Activated CD8-positive, alpha-beta T cell treated with anti-CD3 and anti-CD28 coated beads for 36 hours (primary cell): ENCODE data around the gene FRMD4A. TPM values are rescaled to one million over a fixed set of nuclear protein-coding genes. Genes with fewer than 3 reads are reported as not detected.

ENCODE experiments used
- ATAC-seq: fragments of 200-7000 bp; cut with Tn5 transposase; one replicate; pipeline ENCODE4 v1.10.0; 2021; ENCODE audit warnings: mild to moderate bottlenecking, moderate library complexity
- CTCF ChIA-PET: fragments of 350-600 bp; sonication (Branson Sonifier 250); formaldehyde crosslinking; loops from one replicate; lab custom pipeline; 2021; ENCODE audit warnings: antibody characterized with exemption; lab: Charles Lee
- POLR2A ChIA-PET: fragments of 350-600 bp; sonication (Branson Sonifier 250); formaldehyde crosslinking; loops from one replicate; lab custom pipeline; 2021; ENCODE audit warnings: antibody characterized with exemption; lab: Charles Lee
- DNase-seq: peaks from one replicate; pipeline ENCODE4 v3.0.0-alpha.2; 2020
- H3K27ac Mint-ChIP-seq: one replicate; pipeline ENCODE4 v1.8.0; 2021; ENCODE audit warnings: mild to moderate bottlenecking, mixed read lengths
- H3K27me3 Mint-ChIP-seq: one replicate; pipeline ENCODE4 v1.8.0; 2021; ENCODE audit warnings: mixed read lengths
- H3K36me3 Mint-ChIP-seq: one replicate; pipeline ENCODE4 v1.8.0; 2021; ENCODE audit warnings: low read depth, mixed read lengths
- H3K4me1 Mint-ChIP-seq: one replicate; pipeline ENCODE4 v1.8.0; 2021; ENCODE audit warnings: low read depth, mixed read lengths
- H3K4me3 Mint-ChIP-seq: one replicate; pipeline ENCODE4 v1.8.0; 2021; ENCODE audit warnings: mild to moderate bottlenecking, moderate library complexity, mixed read lengths
- H3K9me3 Mint-ChIP-seq: one replicate; pipeline ENCODE4 v1.8.0; 2021; ENCODE audit warnings: mixed read lengths
- intact Hi-C: fragments of 100-400 bp; cut with micrococcal nuclease; formaldehyde crosslinking; loops from one replicate; pipeline ENCODE4 v1.10.0; 2022
- total RNA-seq, 2 experiments: library from RNA; stranded (reverse); gene quantifications; one replicate each; pipeline ENCODE4 v1.2.3, GENCODE V29; 2021
- TF ChIP-seq, protein P1 (sequence below): fragments of 200-600 bp; IDR thresholded peaks from one replicate; pipeline ENCODE4 v1.8.0; 2022; ENCODE audit warnings: antibody characterized with exemption, mild to moderate bottlenecking

Gene FRMD4A
- total RNA-seq, 2 experiments from 2014 or later = 2.1 to 2.8 TPM

DNA sequence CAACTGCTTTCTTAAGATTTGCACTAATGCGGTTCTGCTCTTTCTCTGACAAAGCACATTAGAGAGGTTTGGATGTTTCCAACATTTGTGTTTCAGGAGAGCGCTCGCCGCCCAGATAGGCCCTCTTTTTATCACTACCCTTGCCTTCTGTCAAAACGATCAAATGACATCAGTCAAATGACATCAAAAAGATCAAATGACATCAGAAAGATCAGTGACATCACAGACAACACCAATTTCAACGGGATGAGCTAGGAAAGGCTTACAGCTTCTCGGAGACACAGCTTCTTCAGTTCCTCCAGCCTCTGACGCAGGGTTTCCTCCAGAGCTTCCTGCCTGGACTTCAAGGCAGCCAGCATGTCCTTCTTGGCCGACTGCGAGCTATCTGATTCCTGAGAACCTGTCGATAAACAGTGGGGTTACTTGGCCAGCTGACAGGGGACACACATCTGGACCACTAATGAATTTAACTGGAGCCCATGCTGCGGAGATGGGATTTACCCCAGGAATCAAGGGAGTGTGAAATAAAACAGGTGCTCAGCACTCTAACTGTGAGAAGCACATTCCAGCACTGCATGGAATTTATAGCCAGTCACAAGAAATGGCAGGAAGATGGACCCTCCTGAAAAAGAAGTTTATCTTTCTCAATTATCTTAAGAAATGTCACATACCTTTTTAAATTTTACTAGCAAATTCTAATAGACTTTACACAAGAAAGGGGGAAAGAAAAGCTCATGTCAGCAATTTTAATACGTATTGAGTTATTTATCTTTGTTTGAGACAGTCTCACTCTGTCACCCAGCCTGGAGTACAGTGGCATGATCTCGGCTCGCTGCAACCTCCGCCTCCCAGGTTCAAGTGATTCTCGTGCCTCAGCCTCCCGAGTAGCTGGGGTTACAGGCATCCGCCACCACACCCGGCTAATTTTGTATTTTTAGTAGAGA, 655.8 kb downstream of the FRMD4A start:
- DNase-seq (no peak), ATAC-seq (no peak)
- Mint-ChIP-seq H3K9me3 (no peaks in the 10 kb centered on the region), H3K36me3 (no peaks in the 10 kb centered on the region), H3K4me3 (no peak overlapping the region), H3K27me3 (peaks cover 5% of the 10 kb centered on the region), H3K27ac (no peak overlapping the region), H3K4me1 (no peaks in the 10 kb centered on the region)
- TF ChIP-seq, protein P1, sequence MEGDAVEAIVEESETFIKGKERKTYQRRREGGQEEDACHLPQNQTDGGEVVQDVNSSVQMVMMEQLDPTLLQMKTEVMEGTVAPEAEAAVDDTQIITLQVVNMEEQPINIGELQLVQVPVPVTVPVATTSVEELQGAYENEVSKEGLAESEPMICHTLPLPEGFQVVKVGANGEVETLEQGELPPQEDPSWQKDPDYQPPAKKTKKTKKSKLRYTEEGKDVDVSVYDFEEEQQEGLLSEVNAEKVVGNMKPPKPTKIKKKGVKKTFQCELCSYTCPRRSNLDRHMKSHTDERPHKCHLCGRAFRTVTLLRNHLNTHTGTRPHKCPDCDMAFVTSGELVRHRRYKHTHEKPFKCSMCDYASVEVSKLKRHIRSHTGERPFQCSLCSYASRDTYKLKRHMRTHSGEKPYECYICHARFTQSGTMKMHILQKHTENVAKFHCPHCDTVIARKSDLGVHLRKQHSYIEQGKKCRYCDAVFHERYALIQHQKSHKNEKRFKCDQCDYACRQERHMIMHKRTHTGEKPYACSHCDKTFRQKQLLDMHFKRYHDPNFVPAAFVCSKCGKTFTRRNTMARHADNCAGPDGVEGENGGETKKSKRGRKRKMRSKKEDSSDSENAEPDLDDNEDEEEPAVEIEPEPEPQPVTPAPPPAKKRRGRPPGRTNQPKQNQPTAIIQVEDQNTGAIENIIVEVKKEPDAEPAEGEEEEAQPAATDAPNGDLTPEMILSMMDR = no peak
- intact Hi-C loops = no loop called here
- CTCF ChIA-PET = no interaction called here
- POLR2A ChIA-PET = no interaction called here

DNA sequence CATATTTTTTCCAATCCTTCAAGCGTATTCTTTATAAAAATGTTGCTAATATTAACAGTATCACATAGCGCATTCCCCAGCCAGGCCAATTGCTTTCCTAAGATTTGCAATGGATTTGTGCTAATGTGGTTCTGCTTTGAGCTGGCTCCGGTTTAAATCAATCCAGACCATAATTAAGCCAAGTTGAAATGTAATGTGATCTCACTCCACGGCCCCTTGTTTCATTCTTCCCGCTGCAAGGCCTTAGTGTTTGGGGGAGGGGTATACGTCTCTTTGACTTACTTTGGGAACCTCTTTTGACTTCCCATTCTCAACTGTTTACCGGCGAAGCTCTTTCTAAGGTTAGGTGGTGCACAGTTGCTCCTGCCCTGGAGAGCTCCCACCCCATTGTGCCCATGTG, 657.6 kb downstream of the FRMD4A start:
- DNase-seq (no peak), ATAC-seq (no peak)
- TF ChIP-seq, protein P1 = no peak
- H3K36me3 Mint-ChIP-seq = no peaks in the 10 kb centered on the region
- H3K4me1 Mint-ChIP-seq = no peaks in the 10 kb centered on the region
- ChIA-PET CTCF (no interaction called here), POLR2A (no interaction called here)
- H3K27me3 Mint-ChIP-seq = no peaks in the 10 kb centered on the region
- intact Hi-C loops = no loop called here
- H3K9me3 Mint-ChIP-seq = no peaks in the 10 kb centered on the region
- no peak overlapping the region for H3K27ac Mint-ChIP-seq
- no peak overlapping the region for H3K4me3 Mint-ChIP-seq

GRCh38 chr10:13672548-13672947, 658.2 kb downstream of the FRMD4A start:
- no peaks in the 10 kb centered on the region for H3K27me3 Mint-ChIP-seq
- no peaks in the 10 kb centered on the region for H3K4me1 Mint-ChIP-seq
- POLR2A ChIA-PET = no interaction called here
- H3K36me3 Mint-ChIP-seq = no peaks in the 10 kb centered on the region
- ATAC-seq (no peak), DNase-seq (no peak)
- CTCF ChIA-PET = interaction anchor here (0.7 kb wide), 1 partner anchor 95 kb away, joined by 3 read pairs; no protein-coding TSS in a partner anchor
- no peaks in the 10 kb centered on the region for H3K9me3 Mint-ChIP-seq
- no peak overlapping the region for H3K27ac Mint-ChIP-seq
- TF ChIP-seq, protein P1 = no peak
- H3K4me3 Mint-ChIP-seq = no peak overlapping the region
- intact Hi-C loops = no loop called here

GRCh38 chr10:13671904-13672303, 658.8 kb downstream of the FRMD4A start:
- no peaks in the 10 kb centered on the region for H3K9me3 Mint-ChIP-seq
- H3K27me3 Mint-ChIP-seq = no peaks in the 10 kb centered on the region
- CTCF ChIA-PET = no interaction called here
- ATAC-seq (no peak), DNase-seq (no peak)
- no peak overlapping the region for H3K4me3 Mint-ChIP-seq
- intact Hi-C loops = no loop called here
- TF ChIP-seq, protein P1 = no peak
- no peak overlapping the region for H3K27ac Mint-ChIP-seq
- no peaks in the 10 kb centered on the region for H3K36me3 Mint-ChIP-seq
- no peaks in the 10 kb centered on the region for H3K4me1 Mint-ChIP-seq
- POLR2A ChIA-PET = no interaction called here

GRCh38 chr10:13670311-13670710, 660.4 kb downstream of the FRMD4A start:
- ChIA-PET CTCF (interaction anchor here (2.0 kb wide), 1 partner anchor 11 kb away, joined by 6 read pairs; no protein-coding TSS in a partner anchor), POLR2A (interaction anchor here (0.6 kb wide), 1 partner anchor 40 kb away, joined by 3 read pairs; no protein-coding TSS in a partner anchor)
- no peaks in the 10 kb centered on the region for H3K27me3 Mint-ChIP-seq
- TF ChIP-seq, protein P1 = no peak
- H3K4me3 Mint-ChIP-seq = no peak overlapping the region
- ATAC-seq (no peak), DNase-seq (no peak)
- no peak overlapping the region for H3K27ac Mint-ChIP-seq
- H3K9me3 Mint-ChIP-seq = no peaks in the 10 kb centered on the region
- H3K36me3 Mint-ChIP-seq = no peaks in the 10 kb centered on the region
- intact Hi-C loops = no loop called here
- no peaks in the 10 kb centered on the region for H3K4me1 Mint-ChIP-seq
